PC-9 (cell line): ENCODE measurements around the gene IKZF2.

ENCODE experiments used
- CTCF ChIP-seq: fragments of 200-600 bp; sonication (generic); conservative IDR thresholded peaks from 2 replicates; pipeline ENCODE4 v1.6.1; 2017; ENCODE audit warnings: mixed run types, antibody characterized with exemption, mild to moderate bottlenecking, moderate library complexity
- EZH2 ChIP-seq: fragments of 200-600 bp; sonication (generic); IDR thresholded peaks from 2 replicates; pipeline ENCODE4 v1.8.0; 2017; ENCODE audit warnings: antibody characterized with exemption, low read depth

DNA sequence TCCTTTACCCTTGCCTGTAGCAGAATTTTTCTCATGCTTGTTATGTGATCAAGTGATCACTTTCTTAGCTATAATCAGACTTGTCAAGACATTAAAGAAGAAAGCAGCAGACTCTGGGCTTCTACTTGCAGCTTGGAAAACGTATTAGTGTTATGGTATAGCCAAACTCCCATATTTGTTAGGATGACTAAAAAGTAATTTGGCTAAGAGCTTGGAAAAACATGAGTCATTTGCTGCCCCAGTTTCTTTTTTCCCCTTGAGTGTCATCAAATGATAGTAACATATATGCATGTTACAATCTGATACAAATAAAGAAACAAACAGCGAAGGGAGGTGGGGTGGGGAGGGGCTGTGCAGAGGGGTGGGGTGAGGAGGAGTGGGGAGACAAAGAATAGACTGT lies 155.5 kb downstream of the IKZF2 start:
- TF ChIP-seq CTCF (no peak), EZH2 (no peak)
